Liver (tissue), 9 donors: ENCODE measurements around the gene THTPA. TPM values are rescaled to one million over a fixed set of nuclear protein-coding genes. Genes with fewer than 3 reads are reported as not detected.

ENCODE experiments used
- DNase-seq: peaks from one replicate; pipeline ENCODE4 v3.0.0-alpha.2; 2017; ENCODE audit warnings: low spot score
- H3K27ac ChIP-seq, 2 donors: one replicate each; pipeline ENCODE4 v1.7.0; 2013; ENCODE audit warnings: inconsistent platforms in 2 of 2, low read length in 2 of 2, control low read depth in 1 of 2, low read depth in 1 of 2, mild to moderate bottlenecking in 1 of 2
- H3K27me3 ChIP-seq, 4 donors: one replicate each; pipeline versions ENCODE4 v1.6.1 to v1.7.0; 2013; ENCODE audit warnings: low read length in 3 of 4, inconsistent platforms in 1 of 4, mild to moderate bottlenecking in 1 of 4, moderate library complexity in 1 of 4; ENCODE audit not compliant: control insufficient read depth in 4 of 4, insufficient read depth in 4 of 4
- H3K36me3 ChIP-seq, 4 donors: one replicate each; pipeline versions ENCODE4 v1.6.1 to v1.7.0; 2013; ENCODE audit warnings: low read length in 3 of 4, mild to moderate bottlenecking in 3 of 4, low read depth in 1 of 4, moderate library complexity in 1 of 4; ENCODE audit not compliant: control insufficient read depth in 4 of 4, insufficient read depth in 3 of 4
- H3K4me1 ChIP-seq, 4 donors: one replicate each; pipeline versions ENCODE4 v1.6.1 to v1.7.0; 2013; ENCODE audit warnings: low read length in 3 of 4, mild to moderate bottlenecking in 3 of 4, moderate library complexity in 1 of 4; ENCODE audit not compliant: control insufficient read depth in 4 of 4, insufficient read depth in 4 of 4
- H3K4me3 ChIP-seq, 3 donors: one replicate each; pipeline versions ENCODE4 v1.6.1 to v1.7.0; 2013; ENCODE audit warnings: low read length in 3 of 3, control low read depth in 1 of 3, low read depth in 1 of 3, mild to moderate bottlenecking in 1 of 3
- H3K9ac ChIP-seq, 2 donors: one replicate each; pipeline ENCODE4 v1.7.0; 2013; ENCODE audit warnings: low read length in 2 of 2, mild to moderate bottlenecking in 2 of 2, moderate library complexity in 2 of 2, control low read depth in 1 of 2, low read depth in 1 of 2
- H3K9me3 ChIP-seq, 4 donors: one replicate each; pipeline versions ENCODE4 v1.6.1 to v1.7.0; 2013; ENCODE audit warnings: low read length in 3 of 4; ENCODE audit not compliant: control insufficient read depth in 4 of 4
- ATF3 ChIP-seq: IDR thresholded peaks from 2 replicates; pipeline ENCODE4 v1.6.1; 2016; ENCODE audit warnings: antibody characterized with exemption
- EGR1 ChIP-seq, 2 donors: IDR thresholded peaks; 2 replicates each; pipeline ENCODE4 v1.6.1; 2016 to 2018; ENCODE audit warnings: antibody characterized with exemption in 2 of 2, low read depth in 2 of 2
- FOXA2 ChIP-seq: IDR thresholded peaks from 2 replicates; pipeline ENCODE4 v1.6.1; 2016; ENCODE audit warnings: antibody characterized with exemption
- HNF4A ChIP-seq, 2 donors: conservative IDR thresholded peaks; 2 replicates each; pipeline ENCODE4 v1.6.1; 2016; ENCODE audit warnings: antibody characterized with exemption in 2 of 2, mild to moderate bottlenecking in 2 of 2
- JUND ChIP-seq, 2 donors: IDR thresholded peaks; 2 replicates each; pipeline ENCODE4 v1.6.1; 2016; ENCODE audit warnings: antibody characterized with exemption in 2 of 2
- MAX ChIP-seq: IDR thresholded peaks from 2 replicates; pipeline ENCODE4 v1.6.1; 2016; ENCODE audit warnings: antibody characterized with exemption
- RAD21 ChIP-seq, 2 donors: IDR thresholded peaks; 2 replicates each; pipeline ENCODE4 v1.6.1; 2016; ENCODE audit warnings: antibody characterized with exemption in 2 of 2, mild to moderate bottlenecking in 2 of 2
- RXRA ChIP-seq, 2 donors: IDR thresholded peaks; 2 replicates each; pipeline ENCODE4 v1.6.1; 2017 to 2018; ENCODE audit warnings: antibody characterized with exemption in 2 of 2, mild to moderate bottlenecking in 1 of 2
- SP1 ChIP-seq: IDR thresholded peaks from 2 replicates; pipeline ENCODE4 v1.6.1; 2018; ENCODE audit warnings: antibody characterized with exemption, mild to moderate bottlenecking
- YY1 ChIP-seq: IDR thresholded peaks from 2 replicates; pipeline ENCODE4 v1.6.1; 2016; ENCODE audit warnings: antibody characterized with exemption, mild to moderate bottlenecking
- WGBS: extraction: QIAGEN DNeasy Blood & Tissue Kit; methylation state at CpG from one replicate; pipeline ENCODE4 v1.1.7; 2013; 5-methylcytosine and 5-hydroxymethylcytosine counted together
- polyA plus RNA-seq, 2 donors: library from polyadenylated mRNA; stranded (reverse) in 1 of 2; unstranded in 1 of 2; fragments of 200-250 nt in 1 of 2; fragments of >200 nt in 1 of 2; fragmentation: Nextera tagmentation in 1 of 2; extraction: Ambion mirVana in 1 of 2; gene quantifications; one replicate each; pipeline versions ENCODE4 v1.2.1 to v1.2.3, GENCODE V29; 2013 to 2015
- total RNA-seq, 2 donors: library from RNA; depleted of rRNA; stranded (reverse); fragments of >200 nt; gene quantifications; one replicate each; pipeline ENCODE4 v1.2.3, GENCODE V29; 2014
- TF ChIP-seq, protein P1 (sequence below): IDR thresholded peaks from 2 replicates; pipeline ENCODE4 v1.6.1; 2016; ENCODE audit warnings: antibody characterized with exemption
- donor health status: healthy.
- donor health status: healthy.
- donor health status: healthy.
- donor health status: healthy.
- donor health status: healthy.

The THTPA gene
- total and polyA plus RNA-seq, 4 donors = 7.3 to 19.8 (median 9.9) TPM

GRCh38 chr14:23578560-23579310 is 22.7 kb downstream of the THTPA start, which contains the start of gene JPH4:
JPH4 (minus strand) TSS chr14:23578790; CDS start chr14:23577453, 1,337 bp downstream.
- H3K27ac ChIP-seq = no peak within 1 kb of the TSS
- WGBS = 27% methylated on average over 18 of the region's 18 CpGs
- no peak for TF ChIP-seq SP1
- H3K9me3 ChIP-seq = no peaks in the 10 kb centered on the region
- peaks cover 0 to 13% (median 10%) of the 10 kb centered on the region in 4 donors for H3K4me1 ChIP-seq
- H3K36me3 ChIP-seq = no peaks in the 10 kb centered on the region
- no peak for DNase-seq
- H3K27me3 ChIP-seq = peaks cover 0 to 6% (median under 1%) of the 10 kb centered on the region in 4 donors
- H3K9ac ChIP-seq = no peak within 1 kb of the TSS
- no peak within 1 kb of the TSS for H3K4me3 ChIP-seq

- no peaks in the 10 kb centered on the region for H3K36me3 ChIP-seq
- H3K9ac ChIP-seq = no peak overlapping the region
- peaks cover 0 to 6% (median under 1%) of the 10 kb centered on the region in 4 donors for H3K27me3 ChIP-seq
- no peak overlapping the region for H3K27ac ChIP-seq
- WGBS = 61% methylated on average over 3 of the region's 3 CpGs
- no peak overlapping the region for H3K4me3 ChIP-seq
- H3K4me1 ChIP-seq = peaks cover 0 to 13% (median 10%) of the 10 kb centered on the region in 4 donors
- no peak for DNase-seq
- H3K9me3 ChIP-seq = no peaks in the 10 kb centered on the region
- TF ChIP-seq HNF4A (conservative IDR thresholded peaks at IDR 0.05) = no peak
- TF ChIP-seq YY1 = no peak
- no peak for TF ChIP-seq JUND (IDR thresholded peaks at IDR 0.05)
- no peak for TF ChIP-seq RAD21 (IDR thresholded peaks at IDR 0.05)
- no peak for TF ChIP-seq FOXA2
- TF ChIP-seq SP1 = no peak
- no peak for TF ChIP-seq ATF3
These were observed 23.2 kb downstream of the THTPA start for GRCh38 chr14:23579311-23579630.

DNA sequence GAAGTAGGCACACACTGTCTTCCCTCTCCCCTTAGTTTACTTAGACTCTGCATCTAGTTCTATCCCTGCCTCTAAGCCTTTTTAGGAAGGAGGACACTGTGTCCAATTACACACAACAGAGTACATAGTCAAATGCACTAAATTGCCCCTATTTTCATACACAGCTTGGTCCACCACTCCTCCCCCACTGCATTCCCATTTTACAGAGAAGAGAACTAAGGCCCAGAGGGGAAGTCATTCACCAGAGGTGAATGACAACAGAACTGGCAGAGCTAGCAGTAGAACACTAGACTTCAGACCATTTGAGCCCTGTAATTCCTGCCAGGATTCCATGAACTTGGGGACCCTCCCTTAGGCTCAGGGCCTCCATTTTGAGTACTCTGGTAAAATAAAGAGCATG is 23.7 kb downstream of the THTPA start:
- H3K27ac ChIP-seq = no peak overlapping the region
- H3K27me3 ChIP-seq = peaks cover 0 to 6% (median under 1%) of the 10 kb centered on the region in 4 donors
- TF ChIP-seq RXRA (IDR thresholded peaks at IDR 0.05) (no peak), MAX (no peak), EGR1 (IDR thresholded peaks at IDR 0.05; ENCODE audit: low read depth in 2 of 2) (no peak), ATF3 (no peak)
- TF ChIP-seq, protein P1, sequence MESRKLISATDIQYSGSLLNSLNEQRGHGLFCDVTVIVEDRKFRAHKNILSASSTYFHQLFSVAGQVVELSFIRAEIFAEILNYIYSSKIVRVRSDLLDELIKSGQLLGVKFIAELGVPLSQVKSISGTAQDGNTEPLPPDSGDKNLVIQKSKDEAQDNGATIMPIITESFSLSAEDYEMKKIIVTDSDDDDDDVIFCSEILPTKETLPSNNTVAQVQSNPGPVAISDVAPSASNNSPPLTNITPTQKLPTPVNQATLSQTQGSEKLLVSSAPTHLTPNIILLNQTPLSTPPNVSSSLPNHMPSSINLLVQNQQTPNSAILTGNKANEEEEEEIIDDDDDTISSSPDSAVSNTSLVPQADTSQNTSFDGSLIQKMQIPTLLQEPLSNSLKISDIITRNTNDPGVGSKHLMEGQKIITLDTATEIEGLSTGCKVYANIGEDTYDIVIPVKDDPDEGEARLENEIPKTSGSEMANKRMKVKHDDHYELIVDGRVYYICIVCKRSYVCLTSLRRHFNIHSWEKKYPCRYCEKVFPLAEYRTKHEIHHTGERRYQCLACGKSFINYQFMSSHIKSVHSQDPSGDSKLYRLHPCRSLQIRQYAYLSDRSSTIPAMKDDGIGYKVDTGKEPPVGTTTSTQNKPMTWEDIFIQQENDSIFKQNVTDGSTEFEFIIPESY = no peak
- H3K9me3 ChIP-seq = no peaks in the 10 kb centered on the region
- H3K4me1 ChIP-seq = peaks cover 0 to 13% (median 10%) of the 10 kb centered on the region in 4 donors
- no peak overlapping the region for H3K9ac ChIP-seq
- H3K4me3 ChIP-seq = no peak overlapping the region
- H3K36me3 ChIP-seq = no peaks in the 10 kb centered on the region
- no peak for DNase-seq
